Activated CD4-positive, alpha-beta T cell treated with anti-CD3 and anti-CD28 coated beads for 36 hours (primary cell): Measurements from ENCODE around the gene ADAMTS15. TPM values are rescaled to one million over a fixed set of nuclear protein-coding genes. Genes with fewer than 3 reads are reported as not detected.

Experiments
- ATAC-seq: fragments of 200-7000 bp; cut with Tn5 transposase; one replicate; pipeline ENCODE4 v1.10.0; 2021; ENCODE audit warnings: mild to moderate bottlenecking, moderate library complexity
- CTCF ChIA-PET: fragments of 350-600 bp; sonication (Branson Sonifier 250); formaldehyde crosslinking; loops from one replicate; lab custom pipeline; 2021; ENCODE audit warnings: antibody characterized with exemption; lab: Charles Lee
- POLR2A ChIA-PET: fragments of 350-600 bp; sonication (Branson Sonifier 250); formaldehyde crosslinking; loops from one replicate; lab custom pipeline; 2021; ENCODE audit warnings: antibody characterized with exemption, inconsistent platforms; lab: Charles Lee
- DNase-seq: peaks from one replicate; pipeline ENCODE4 v3.0.0-alpha.2; 2020
- H3K27ac Mint-ChIP-seq: one replicate; pipeline ENCODE4 v1.8.0; 2021; ENCODE audit warnings: mixed read lengths
- H3K27me3 Mint-ChIP-seq: one replicate; pipeline ENCODE4 v1.8.0; 2021; ENCODE audit warnings: mixed read lengths
- H3K36me3 Mint-ChIP-seq: one replicate; pipeline ENCODE4 v1.8.0; 2021; ENCODE audit warnings: low read depth, mixed read lengths
- H3K4me1 Mint-ChIP-seq: one replicate; pipeline ENCODE4 v1.8.0; 2021; ENCODE audit warnings: mixed read lengths
- H3K4me3 Mint-ChIP-seq: one replicate; pipeline ENCODE4 v1.8.0; 2021; ENCODE audit warnings: mild to moderate bottlenecking, moderate library complexity, mixed read lengths
- H3K9me3 Mint-ChIP-seq: one replicate; pipeline ENCODE4 v1.8.0; 2021; ENCODE audit warnings: low read depth, mixed read lengths
- intact Hi-C, 2 experiments: fragments of 100-400 bp; cut with DNase I in 1 of 2; cut with micrococcal nuclease in 1 of 2; formaldehyde crosslinking; loops; one replicate each; pipeline versions ENCODE4 v1.14.2 to v1.15.1; 2022 to 2024; cut with DNase I, micrococcal nuclease
- total RNA-seq, 2 experiments: library from RNA; stranded (reverse); gene quantifications; one replicate each; pipeline ENCODE4 v1.2.3, GENCODE V29; 2021

ADAMTS15 gene
- total RNA-seq, 2 experiments from 2014 or later = not detected

DNA sequence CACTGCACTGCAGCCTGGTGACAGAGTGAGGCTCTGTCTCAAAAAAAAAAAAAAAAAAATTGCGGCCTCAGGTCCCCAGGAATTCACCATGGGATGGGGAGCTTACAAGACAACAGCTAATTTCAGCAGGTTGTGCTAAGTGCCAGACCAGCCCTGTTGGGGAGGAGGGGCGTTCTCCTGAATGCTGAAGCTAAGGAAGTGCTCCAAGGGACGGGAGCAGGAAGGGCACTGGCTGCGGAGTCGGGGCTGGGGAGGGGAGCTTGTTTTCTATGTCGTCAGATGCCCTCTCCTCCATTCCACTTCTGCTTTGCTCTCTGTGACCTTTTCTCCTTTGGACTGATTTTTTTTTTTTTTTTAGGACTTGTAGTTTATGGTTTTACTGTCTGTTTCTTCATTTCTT, 4.5 kb downstream of the ADAMTS15 start:
- DNase-seq (no peak), ATAC-seq (no peak)
- Mint-ChIP-seq H3K27ac (no peak overlapping the region), H3K9me3 (no peaks in the 10 kb centered on the region), H3K4me1 (peaks cover 9% of the 10 kb centered on the region), H3K4me3 (no peak overlapping the region), H3K27me3 (peaks cover 40% of the 10 kb centered on the region), H3K36me3 (no peaks in the 10 kb centered on the region)
- POLR2A ChIA-PET = interaction anchor here (0.6 kb wide), 1 partner anchor 251 kb away, joined by 4 read pairs; no protein-coding TSS in a partner anchor
- CTCF ChIA-PET = interaction anchor here (0.8 kb wide), 1 partner anchor 25 kb away, joined by 3 read pairs; no protein-coding TSS in a partner anchor
- intact Hi-C loops = no loop called here

DNA sequence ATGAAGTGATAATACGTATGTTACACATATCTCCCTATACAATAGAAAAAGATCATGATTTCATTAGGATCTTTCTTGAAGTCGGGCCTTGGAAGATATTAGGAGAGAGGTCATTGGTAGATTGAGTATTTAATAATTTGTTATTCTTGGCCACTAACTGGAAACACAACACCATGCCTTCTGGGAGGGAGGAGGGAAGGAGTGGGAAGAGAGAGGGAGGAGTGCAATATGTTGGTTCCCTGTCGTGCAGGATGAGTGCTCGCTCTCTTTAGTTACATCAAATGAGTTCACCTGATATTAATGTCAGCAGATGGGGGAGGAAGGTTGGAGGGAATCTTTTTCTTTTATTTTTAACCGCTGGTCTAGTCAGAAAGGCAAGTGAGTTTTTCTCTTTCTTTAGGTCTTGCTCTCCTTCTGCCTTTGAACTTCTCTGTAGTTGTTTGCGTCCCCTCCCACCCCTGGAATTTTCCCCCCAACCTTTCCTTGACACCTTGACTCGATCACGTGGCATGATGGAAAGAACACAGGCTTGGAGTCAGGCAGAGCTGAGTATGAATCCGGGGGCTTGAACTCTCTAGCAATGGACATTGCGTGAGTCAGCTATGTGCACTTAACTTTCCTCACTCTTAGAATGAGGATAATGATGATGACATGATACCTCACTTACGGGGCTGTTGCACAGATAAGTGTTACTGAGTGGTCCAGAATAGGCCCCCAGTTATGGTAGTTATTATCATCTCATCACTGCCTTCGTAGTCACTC, 6.2 kb downstream of the ADAMTS15 start:
- H3K4me1 Mint-ChIP-seq = peaks cover 3% of the 10 kb centered on the region
- no peaks in the 10 kb centered on the region for H3K36me3 Mint-ChIP-seq
- H3K27me3 Mint-ChIP-seq = peaks cover 30% of the 10 kb centered on the region
- ChIA-PET CTCF (interaction anchor here (1.2 kb wide), 1 partner anchor 408 kb away, joined by 4 read pairs; no protein-coding TSS in a partner anchor), POLR2A (no interaction called here)
- no peak overlapping the region for H3K27ac Mint-ChIP-seq
- DNase-seq (no peak), ATAC-seq (no peak)
- H3K9me3 Mint-ChIP-seq = no peaks in the 10 kb centered on the region
- intact Hi-C loops = no loop called here
- H3K4me3 Mint-ChIP-seq = no peak overlapping the region

DNA sequence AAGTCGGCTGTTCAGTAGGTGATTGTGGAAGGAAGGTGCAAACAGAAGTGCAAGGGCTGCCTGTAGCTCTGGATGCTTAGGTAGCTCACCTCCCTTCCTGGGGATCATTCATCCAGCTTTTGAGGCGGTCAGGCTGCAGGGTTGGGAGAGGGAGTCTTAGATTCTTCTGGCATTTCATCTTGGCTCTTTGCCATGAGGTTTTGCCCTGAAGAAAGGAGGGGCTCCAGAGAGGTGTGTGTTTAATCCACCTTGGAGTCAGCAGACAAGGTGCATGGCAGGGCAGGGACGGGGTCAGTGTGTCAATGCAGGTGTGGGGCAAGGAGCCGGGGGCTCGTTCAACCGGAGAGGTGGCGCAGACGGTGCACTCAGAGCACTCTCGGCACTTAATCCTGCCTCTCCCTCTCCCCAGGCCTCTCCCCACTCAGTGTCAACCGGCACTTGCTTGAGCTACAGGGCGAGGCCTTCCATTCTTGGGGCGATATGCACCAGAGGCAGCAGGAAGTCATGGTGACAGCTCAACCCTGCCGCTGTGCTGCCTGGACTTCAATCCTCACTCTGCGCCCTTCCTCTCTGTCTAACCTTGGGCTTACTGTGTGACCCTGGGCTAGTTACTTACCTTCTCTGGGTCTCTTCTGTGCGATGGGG, 7.2 kb downstream of the ADAMTS15 start:
- peaks cover 22% of the 10 kb centered on the region for H3K27me3 Mint-ChIP-seq
- H3K36me3 Mint-ChIP-seq = no peaks in the 10 kb centered on the region
- H3K4me3 Mint-ChIP-seq = no peak overlapping the region
- no peaks in the 10 kb centered on the region for H3K4me1 Mint-ChIP-seq
- DNase-seq (no peak), ATAC-seq (no peak)
- ChIA-PET POLR2A (interaction anchor here (0.6 kb wide), 1 partner anchor 368 kb away, joined by 3 read pairs; no protein-coding TSS in a partner anchor), CTCF (interaction anchor here (0.5 to 0.7 kb wide), 2 partner anchors 112 to 242 kb away, joined by 3 to 4 read pairs; no protein-coding TSS in a partner anchor)
- intact Hi-C loops = no loop called here
- H3K9me3 Mint-ChIP-seq = no peaks in the 10 kb centered on the region
- no peak overlapping the region for H3K27ac Mint-ChIP-seq

DNA sequence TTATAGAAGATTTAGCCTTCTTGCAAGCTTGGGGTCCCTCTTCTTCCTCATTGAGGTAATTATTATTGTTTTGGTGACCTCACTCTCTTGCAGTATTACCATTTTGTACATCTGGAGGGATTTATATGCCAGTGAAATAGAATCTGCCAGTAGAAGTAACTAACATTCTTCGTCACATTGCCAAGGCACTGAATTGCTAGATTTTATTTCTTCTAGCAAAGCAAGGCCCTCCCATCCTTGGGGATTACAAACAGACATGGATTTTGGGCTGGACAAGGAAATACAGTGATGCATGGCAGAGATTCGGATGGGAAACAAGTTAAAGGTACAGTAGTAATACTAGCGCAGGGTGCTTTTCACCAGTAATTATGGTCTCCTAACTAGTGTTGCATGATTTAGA, 7.8 kb downstream of the ADAMTS15 start:
- ATAC-seq (no peak), DNase-seq (no peak)
- ChIA-PET POLR2A (interaction anchor here (0.6 kb wide), 1 partner anchor 368 kb away, joined by 3 read pairs; no protein-coding TSS in a partner anchor), CTCF (interaction anchor here (0.5 to 0.7 kb wide), 2 partner anchors 113 to 243 kb away, joined by 3 to 4 read pairs; no protein-coding TSS in a partner anchor)
- no peak overlapping the region for H3K27ac Mint-ChIP-seq
- no peaks in the 10 kb centered on the region for H3K9me3 Mint-ChIP-seq
- H3K4me3 Mint-ChIP-seq = no peak overlapping the region
- peaks cover 15% of the 10 kb centered on the region for H3K27me3 Mint-ChIP-seq
- intact Hi-C loops = no loop called here
- no peaks in the 10 kb centered on the region for H3K4me1 Mint-ChIP-seq
- no peaks in the 10 kb centered on the region for H3K36me3 Mint-ChIP-seq

DNA sequence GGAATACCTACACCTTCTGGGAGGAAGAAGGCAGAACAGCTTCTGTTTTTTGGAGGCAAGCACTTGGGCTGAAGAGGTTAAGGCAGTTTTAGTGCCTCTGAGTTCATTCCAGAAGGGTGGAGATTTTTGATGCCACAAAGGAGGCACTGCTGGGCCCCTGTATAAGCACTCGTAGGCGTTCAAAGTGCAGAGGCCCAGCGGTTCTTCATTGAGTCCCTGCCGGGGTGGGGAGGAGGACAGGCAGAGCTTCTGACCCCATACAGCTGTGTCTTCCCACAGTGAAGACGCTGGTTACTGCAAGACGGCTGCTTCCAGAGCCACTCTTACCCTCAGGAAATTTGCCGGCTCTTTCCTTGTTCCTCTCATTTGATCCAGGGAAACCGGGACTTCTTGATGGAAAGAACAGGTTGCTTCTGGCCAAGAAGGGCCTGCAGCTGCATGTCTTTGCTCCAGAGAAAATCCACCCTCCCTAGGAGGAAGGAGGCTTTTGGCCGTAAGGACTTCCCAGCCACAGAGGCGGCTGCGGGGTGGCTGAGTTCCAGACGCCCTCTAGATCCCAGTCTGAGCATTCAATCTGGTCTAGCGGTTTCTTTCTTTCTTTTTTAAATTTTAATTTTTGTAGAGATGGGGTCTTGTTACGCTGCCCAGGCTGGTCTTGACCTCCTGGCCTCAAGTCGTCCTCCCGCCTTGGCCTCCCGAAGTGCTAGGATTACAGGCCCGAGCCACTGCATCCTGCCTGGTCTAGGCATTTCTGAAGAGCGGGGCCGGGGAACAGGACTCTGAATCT, 9.4 kb downstream of the ADAMTS15 start:
- Mint-ChIP-seq H3K9me3 (no peaks in the 10 kb centered on the region), H3K4me1 (no peaks in the 10 kb centered on the region), H3K27ac (no peak overlapping the region), H3K27me3 (peaks cover 11% of the 10 kb centered on the region), H3K36me3 (no peaks in the 10 kb centered on the region), H3K4me3 (no peak overlapping the region)
- DNase-seq (no peak), ATAC-seq (no peak)
- intact Hi-C loops = no loop called here
- POLR2A ChIA-PET = no interaction called here
- CTCF ChIA-PET = no interaction called here

DNA sequence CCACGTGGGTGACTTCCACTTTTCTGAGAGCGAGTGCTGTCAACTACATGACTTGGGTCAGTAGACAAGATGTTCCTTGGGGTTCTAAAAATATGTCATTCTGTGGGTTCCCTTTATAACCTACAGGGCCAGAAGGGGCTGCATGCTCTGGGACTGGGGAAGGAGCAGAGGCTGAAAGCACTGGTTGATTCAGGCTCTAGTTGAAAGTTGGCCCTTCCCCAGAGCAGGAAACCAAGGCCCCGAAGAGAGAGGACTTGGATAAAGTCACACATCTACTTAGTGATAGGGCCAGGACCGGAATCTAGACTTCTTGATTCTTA, 9.9 kb downstream of the ADAMTS15 start:
- ATAC-seq = no peak
- H3K4me1 Mint-ChIP-seq = no peaks in the 10 kb centered on the region
- intact Hi-C loops = no loop called here

DNA sequence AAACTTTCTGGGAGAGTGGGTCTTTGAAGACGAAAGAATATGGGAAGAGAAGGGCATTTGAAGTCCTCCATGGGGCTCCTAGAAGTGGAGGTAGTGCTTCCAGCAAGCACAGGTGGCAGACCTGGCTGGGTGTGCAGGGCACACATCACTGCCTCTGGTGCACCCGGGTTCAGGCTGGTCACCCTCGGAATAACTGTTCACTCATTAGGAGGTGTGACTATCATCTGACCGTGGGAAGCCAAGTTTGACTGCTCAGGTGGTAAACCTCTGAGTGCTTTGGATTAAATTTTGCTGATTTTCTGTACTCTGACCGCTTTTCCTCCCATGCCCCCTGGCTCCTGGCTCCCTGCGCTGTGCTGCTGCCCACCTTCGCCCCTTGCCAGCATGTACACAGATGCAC, 11.1 kb downstream of the ADAMTS15 start:
- intact Hi-C loops = no loop called here
- no peaks in the 10 kb centered on the region for H3K4me1 Mint-ChIP-seq
- ChIA-PET CTCF (no interaction called here), POLR2A (no interaction called here)
- H3K4me3 Mint-ChIP-seq = no peak overlapping the region
- peaks cover 6% of the 10 kb centered on the region for H3K27me3 Mint-ChIP-seq
- H3K9me3 Mint-ChIP-seq = no peaks in the 10 kb centered on the region
- H3K27ac Mint-ChIP-seq = no peak overlapping the region
- ATAC-seq (no peak), DNase-seq (no peak)
- H3K36me3 Mint-ChIP-seq = no peaks in the 10 kb centered on the region

More for the DNA sequence above, 9.9 kb downstream of the ADAMTS15 start:
- DNase-seq = no peak
- CTCF ChIA-PET = no interaction called here
- Mint-ChIP-seq H3K4me3 (no peak overlapping the region), H3K9me3 (no peaks in the 10 kb centered on the region), H3K27me3 (peaks cover 11% of the 10 kb centered on the region), H3K27ac (no peak overlapping the region), H3K36me3 (no peaks in the 10 kb centered on the region)
- POLR2A ChIA-PET = no interaction called here

DNA sequence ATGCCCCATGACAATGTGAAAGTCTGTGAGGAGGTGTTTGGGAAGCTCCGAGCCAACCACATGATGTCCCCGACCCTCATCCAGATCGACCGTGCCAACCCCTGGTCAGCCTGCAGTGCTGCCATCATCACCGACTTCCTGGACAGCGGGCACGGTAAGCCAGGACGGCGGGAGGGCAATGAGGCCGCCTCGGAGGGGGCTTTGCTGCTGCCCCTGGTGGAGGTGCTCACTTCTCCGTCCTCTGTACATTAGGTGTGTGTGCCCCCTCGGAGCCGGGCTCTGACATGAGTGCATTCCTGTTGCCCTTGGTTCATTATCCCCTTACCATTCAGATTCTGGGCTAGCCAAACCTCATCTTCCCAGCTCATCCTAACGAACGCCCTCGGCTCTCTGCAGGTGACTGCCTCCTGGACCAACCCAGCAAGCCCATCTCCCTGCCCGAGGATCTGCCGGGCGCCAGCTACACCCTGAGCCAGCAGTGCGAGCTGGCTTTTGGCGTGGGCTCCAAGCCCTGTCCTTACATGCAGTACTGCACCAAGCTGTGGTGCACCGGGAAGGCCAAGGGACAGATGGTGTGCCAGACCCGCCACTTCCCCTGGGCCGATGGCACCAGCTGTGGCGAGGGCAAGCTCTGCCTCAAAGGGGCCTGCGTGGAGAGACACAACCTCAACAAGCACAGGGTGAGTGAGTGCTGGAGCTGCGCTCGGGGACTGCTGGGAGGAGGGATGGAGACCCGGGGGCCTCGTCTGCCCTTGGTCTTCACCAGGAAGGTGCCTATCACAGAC, 13.8 kb downstream of the ADAMTS15 start:
- no peak overlapping the region for H3K4me3 Mint-ChIP-seq
- CTCF ChIA-PET = interaction anchor here (0.8 kb wide), 2 partner anchors 25 to 395 kb away, joined by 3 to 4 read pairs; no protein-coding TSS in a partner anchor
- ATAC-seq = no peak
- no peaks in the 10 kb centered on the region for H3K27me3 Mint-ChIP-seq
- no peaks in the 10 kb centered on the region for H3K4me1 Mint-ChIP-seq
- no peaks in the 10 kb centered on the region for H3K36me3 Mint-ChIP-seq
- no peak for DNase-seq
- H3K27ac Mint-ChIP-seq = no peak overlapping the region
- no peaks in the 10 kb centered on the region for H3K9me3 Mint-ChIP-seq
- intact Hi-C loops = no loop called here
- POLR2A ChIA-PET = no interaction called here

DNA sequence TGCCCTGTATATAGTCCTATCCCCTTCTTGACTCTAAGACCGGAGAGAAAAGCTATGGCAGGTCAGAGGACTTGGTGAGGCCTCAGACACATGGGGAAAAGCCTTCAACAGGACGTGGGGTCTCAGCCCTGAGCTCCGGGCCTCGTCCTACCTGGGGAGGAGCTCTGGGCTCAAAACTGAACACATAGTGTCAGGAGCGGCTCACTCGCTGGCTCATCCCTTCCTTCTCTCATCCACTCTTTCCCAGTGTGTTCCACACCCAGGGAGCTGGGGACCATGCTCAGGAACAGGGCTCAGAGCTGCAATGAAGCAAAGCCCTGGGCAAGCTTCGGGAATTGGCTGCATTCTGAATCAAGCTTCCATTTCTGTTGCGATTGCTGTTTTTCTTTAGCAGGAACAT, 14.5 kb downstream of the ADAMTS15 start:
- CTCF ChIA-PET = interaction anchor here (0.8 kb wide), 2 partner anchors 26 to 395 kb away, joined by 3 to 4 read pairs; no protein-coding TSS in a partner anchor
- intact Hi-C loops = no loop called here
- no peak for DNase-seq
- H3K4me3 Mint-ChIP-seq = no peak overlapping the region
- H3K4me1 Mint-ChIP-seq = no peaks in the 10 kb centered on the region
- no peak for ATAC-seq
- no peaks in the 10 kb centered on the region for H3K27me3 Mint-ChIP-seq
- POLR2A ChIA-PET = no interaction called here
- no peaks in the 10 kb centered on the region for H3K9me3 Mint-ChIP-seq
- H3K27ac Mint-ChIP-seq = no peak overlapping the region
- H3K36me3 Mint-ChIP-seq = no peaks in the 10 kb centered on the region

DNA sequence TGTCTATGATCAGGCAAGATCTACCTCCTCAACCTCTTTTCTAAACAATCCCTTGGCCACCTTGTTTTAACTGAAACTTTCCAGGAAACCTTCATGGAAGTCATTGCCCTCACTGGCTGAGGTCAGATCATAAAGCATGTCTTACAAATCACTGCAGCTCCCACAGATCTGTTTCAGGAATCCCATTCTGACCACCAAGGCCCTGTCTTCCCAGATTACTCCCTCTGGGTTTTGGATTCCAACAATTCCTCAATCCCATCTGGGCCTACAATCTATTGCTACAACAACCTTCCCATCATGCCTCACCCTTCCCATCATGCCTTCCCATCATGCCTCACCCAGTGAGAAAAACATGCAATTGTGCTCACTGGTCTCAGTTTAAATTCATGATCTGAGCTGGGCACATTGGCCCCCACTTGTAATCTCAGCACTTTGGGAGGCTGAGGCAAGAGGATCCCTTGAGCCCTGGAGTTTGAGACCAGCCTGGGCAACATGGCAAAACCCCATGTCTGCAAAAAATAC, 15.9 kb downstream of the ADAMTS15 start:
- Mint-ChIP-seq H3K4me3 (no peak overlapping the region), H3K27me3 (no peaks in the 10 kb centered on the region), H3K9me3 (no peaks in the 10 kb centered on the region), H3K36me3 (no peaks in the 10 kb centered on the region), H3K4me1 (no peaks in the 10 kb centered on the region), H3K27ac (no peak overlapping the region)
- ATAC-seq (no peak), DNase-seq (no peak)
- CTCF ChIA-PET = interaction anchor here (1.1 kb wide), 1 partner anchor 398 kb away, joined by 3 read pairs; no protein-coding TSS in a partner anchor
- POLR2A ChIA-PET = no interaction called here
- intact Hi-C loops = no loop called here
